CD4-positive, alpha-beta memory T cell (primary cell): ENCODE measurements around the gene ESD. TPM values are rescaled to one million over a fixed set of nuclear protein-coding genes. Genes with fewer than 3 reads are reported as not detected.

Source experiments
- CTCF ChIA-PET: fragments of 350-600 bp; sonication (Branson Sonifier 250); formaldehyde crosslinking; loops from one replicate; lab custom pipeline; 2021; ENCODE audit warnings: inconsistent platforms; ENCODE audit not compliant: partially characterized antibody; lab: Charles Lee
- POLR2A ChIA-PET: fragments of 350-600 bp; sonication (Branson Sonifier 250); formaldehyde crosslinking; loops from one replicate; lab custom pipeline; 2021; ENCODE audit not compliant: partially characterized antibody; lab: Charles Lee
- DNase-seq, 5 donors: peaks; one replicate each; pipeline versions ENCODE4 v3.0.0 to v3.0.0-alpha.2; 2020 to 2022; ENCODE audit warnings: mixed read lengths in 1 of 5
- H3K27ac ChIP-seq: one replicate; pipeline ENCODE4 v1.7.0; 2013; ENCODE audit warnings: low read depth, low read length
- H3K27me3 ChIP-seq: 2 replicates; pipeline ENCODE4 v1.7.0; 2013; ENCODE audit warnings: mild to moderate bottlenecking, low read length, moderate library complexity; ENCODE audit not compliant: insufficient read depth
- H3K36me3 ChIP-seq: 2 replicates; pipeline ENCODE4 v1.7.0; 2013; ENCODE audit warnings: mild to moderate bottlenecking, low read length, moderate library complexity; ENCODE audit not compliant: insufficient read depth
- H3K4me1 ChIP-seq: 2 replicates; pipeline ENCODE4 v1.7.0; 2013; ENCODE audit warnings: mild to moderate bottlenecking, low read length, moderate library complexity; ENCODE audit not compliant: insufficient read depth
- H3K4me3 ChIP-seq, 2 donors: one replicate each; pipeline ENCODE4 v1.7.0; 2013; ENCODE audit warnings: low read length in 2 of 2, mild to moderate bottlenecking in 1 of 2
- H3K9me3 ChIP-seq, 2 donors: one replicate each; pipeline ENCODE4 v1.7.0; 2013; ENCODE audit warnings: low read length in 2 of 2, control low read depth in 1 of 2; ENCODE audit not compliant: control insufficient read depth in 1 of 2
- H3K27ac Mint-ChIP-seq, 7 donors: one replicate each; pipeline ENCODE4 v1.8.0; 2020 to 2021; ENCODE audit warnings: mixed read lengths in 7 of 7, mild to moderate bottlenecking in 6 of 7, inconsistent platforms in 3 of 7, moderate library complexity in 3 of 7
- H3K27me3 Mint-ChIP-seq, 2 donors: one replicate each; pipeline ENCODE4 v1.8.0; 2020 to 2021; ENCODE audit warnings: mixed read lengths in 2 of 2
- H3K36me3 Mint-ChIP-seq, 2 donors: one replicate each; pipeline ENCODE4 v1.8.0; 2020 to 2021; ENCODE audit warnings: mixed read lengths in 2 of 2, inconsistent platforms in 1 of 2, mild to moderate bottlenecking in 1 of 2
- H3K4me1 Mint-ChIP-seq, 4 donors: one replicate each; pipeline ENCODE4 v1.8.0; 2020 to 2021; ENCODE audit warnings: mixed read lengths in 4 of 4, mild to moderate bottlenecking in 1 of 4
- H3K4me3 Mint-ChIP-seq, 8 donors: one replicate each; pipeline ENCODE4 v1.8.0; 2020 to 2021; ENCODE audit warnings: mixed read lengths in 8 of 8, mild to moderate bottlenecking in 7 of 8, moderate library complexity in 6 of 8, inconsistent platforms in 3 of 8
- H3K9me3 Mint-ChIP-seq, 8 donors: one replicate each; pipeline ENCODE4 v1.8.0; 2020 to 2021; ENCODE audit warnings: mixed read lengths in 8 of 8, mild to moderate bottlenecking in 5 of 8, inconsistent platforms in 3 of 8, moderate library complexity in 1 of 8
- intact Hi-C: fragments of 100-400 bp; cut with micrococcal nuclease; formaldehyde crosslinking; loops from one replicate; pipeline ENCODE4 v1.15.1; 2023
- polyA plus RNA-seq, 2 donors: library from polyadenylated mRNA; unstranded; fragments of 300-500 nt; fragmentation: Illumina TruSeq; gene quantifications; one replicate each; pipeline ENCODE4 v1.2.3, GENCODE V29; 2021
- total RNA-seq, 2 experiments: library from RNA; stranded (reverse); gene quantifications; one replicate each; pipeline ENCODE4 v1.2.3, GENCODE V29; 2021

The ESD gene
- total and polyA plus RNA-seq, 4 experiments from 2014 or later: 57.5 to 136 (median 95.1) TPM

- ChIA-PET CTCF (interaction anchor here (0.8 to 1.3 kb wide), 3 partner anchors 16 to 247 kb away, joined by 3 to 5 read pairs (median 3); no protein-coding TSS in a partner anchor), POLR2A (no interaction called here)
- no peaks in the 10 kb centered on the region for H3K4me1 ChIP-seq
- H3K9me3 ChIP-seq: no peaks in the 10 kb centered on the region
- Mint-ChIP-seq H3K27ac (no peak overlapping the region), H3K4me1 (no peaks in the 10 kb centered on the region), H3K27me3 (no peaks in the 10 kb centered on the region), H3K9me3 (no peaks in the 10 kb centered on the region), H3K36me3 (peaks cover 43 to 47% of the 10 kb centered on the region in 2 donors), H3K4me3 (no peak overlapping the region)
- H3K27me3 ChIP-seq: no peaks in the 10 kb centered on the region
- H3K27ac ChIP-seq: no peak overlapping the region
- intact Hi-C loops: no loop called here
- no peak for DNase-seq
- peaks cover 3% of the 10 kb centered on the region for H3K36me3 ChIP-seq
- no peak overlapping the region for H3K4me3 ChIP-seq
Measured at GRCh38 chr13:46736541-46737310, 60.2 kb downstream of the ESD start.

GRCh38 chr13:46735425-46735824, 61.5 kb downstream of the ESD start:
- POLR2A ChIA-PET: no interaction called here
- CTCF ChIA-PET: interaction anchor here (1.3 kb wide), 1 partner anchor 14 kb away, joined by 3 read pairs; no protein-coding TSS in a partner anchor
- no peak overlapping the region for H3K27ac Mint-ChIP-seq
- H3K36me3 ChIP-seq: peaks cover 3% of the 10 kb centered on the region
- intact Hi-C loops: no loop called here
- H3K27me3 ChIP-seq: no peaks in the 10 kb centered on the region
- no peaks in the 10 kb centered on the region for H3K4me1 Mint-ChIP-seq
- no peaks in the 10 kb centered on the region for H3K27me3 Mint-ChIP-seq
- H3K36me3 Mint-ChIP-seq: peaks cover 39 to 43% of the 10 kb centered on the region in 2 donors
- H3K9me3 ChIP-seq: no peaks in the 10 kb centered on the region
- H3K9me3 Mint-ChIP-seq: no peaks in the 10 kb centered on the region
- H3K4me3 ChIP-seq: no peak overlapping the region
- no peaks in the 10 kb centered on the region for H3K4me1 ChIP-seq
- H3K27ac ChIP-seq: no peak overlapping the region
- H3K4me3 Mint-ChIP-seq: no peak overlapping the region
- no peak for DNase-seq

- POLR2A ChIA-PET: no interaction called here
- Histone ChIP-seq H3K4me1 (no peaks in the 10 kb centered on the region), H3K27me3 (no peaks in the 10 kb centered on the region), H3K36me3 (peaks cover 11% of the 10 kb centered on the region), H3K4me3 (no peak overlapping the region), H3K9me3 (no peaks in the 10 kb centered on the region), H3K27ac (no peak overlapping the region)
- intact Hi-C loops: no loop called here
- no peaks in the 10 kb centered on the region for H3K9me3 Mint-ChIP-seq
- no peak overlapping the region for H3K27ac Mint-ChIP-seq
- CTCF ChIA-PET: no interaction called here
- no peaks in the 10 kb centered on the region for H3K27me3 Mint-ChIP-seq
- DNase-seq: no peak
- no peaks in the 10 kb centered on the region for H3K4me1 Mint-ChIP-seq
- no peak overlapping the region for H3K4me3 Mint-ChIP-seq
- H3K36me3 Mint-ChIP-seq: peaks cover 59% of the 10 kb centered on the region in 2 donors
Measured at GRCh38 chr13:46731535-46731934, 65.4 kb downstream of the ESD start.

- Histone ChIP-seq H3K27ac (no peak overlapping the region), H3K4me1 (no peaks in the 10 kb centered on the region), H3K27me3 (no peaks in the 10 kb centered on the region), H3K4me3 (no peak overlapping the region), H3K36me3 (peaks cover 21% of the 10 kb centered on the region), H3K9me3 (no peaks in the 10 kb centered on the region)
- Mint-ChIP-seq H3K36me3 (peaks cover 64 to 66% of the 10 kb centered on the region in 2 donors), H3K27me3 (no peaks in the 10 kb centered on the region), H3K27ac (peak overlapping the region in 2 of 7 donors; percentile 25 to 75), H3K9me3 (no peaks in the 10 kb centered on the region), H3K4me1 (no peaks in the 10 kb centered on the region), H3K4me3 (no peak overlapping the region)
- intact Hi-C loops: no loop called here
- ChIA-PET POLR2A (no interaction called here), CTCF (interaction anchor here (1.2 kb wide), 1 partner anchor 177 kb away, joined by 4 read pairs; no protein-coding TSS in a partner anchor)
- DNase-seq: no peak
Measured at GRCh38 chr13:46728777-46729176, 68.2 kb downstream of the ESD start.

- H3K4me1 ChIP-seq: no peaks in the 10 kb centered on the region
- no peaks in the 10 kb centered on the region for H3K9me3 Mint-ChIP-seq
- H3K27me3 ChIP-seq: no peaks in the 10 kb centered on the region
- no peak overlapping the region for H3K27ac ChIP-seq
- intact Hi-C loops: no loop called here
- H3K27ac Mint-ChIP-seq: no peak overlapping the region
- POLR2A ChIA-PET: no interaction called here
- peaks cover 17% of the 10 kb centered on the region for H3K36me3 ChIP-seq
- H3K4me1 Mint-ChIP-seq: no peaks in the 10 kb centered on the region
- CTCF ChIA-PET: interaction anchor here (0.8 to 0.9 kb wide), 2 partner anchors 10 to 174 kb away, joined by 3 to 4 read pairs; no protein-coding TSS in a partner anchor
- H3K4me3 ChIP-seq: no peak overlapping the region
- no peaks in the 10 kb centered on the region for H3K27me3 Mint-ChIP-seq
- H3K4me3 Mint-ChIP-seq: no peak overlapping the region
- H3K36me3 Mint-ChIP-seq: peaks cover 53 to 63% of the 10 kb centered on the region in 2 donors
- DNase-seq: no peak
- H3K9me3 ChIP-seq: no peaks in the 10 kb centered on the region
Measured at GRCh38 chr13:46726347-46726746, 70.6 kb downstream of the ESD start.

Other genes starting within 250 kb of the ESD start
- gene LRCH1, start 244.0 kb downstream of the ESD start, total RNA-seq: 10 to 100 TPM; 18.0 to 19.1 TPM
- 1 to 10 TPM; 1.2 to 6.2 TPM for gene LRCH1, start 244.0 kb downstream of the ESD start, polyA plus RNA-seq
- not detected for gene HTR2A, start 99.9 kb upstream of the ESD start, total RNA-seq
- not detected for gene HTR2A, start 99.9 kb upstream of the ESD start, polyA plus RNA-seq